GM19468 (cell line): ENCODE data around the gene SMARCD2.
"Not testable (repeated sequence)": the region's sequence is repeated elsewhere in the genome, so short reads cannot be mapped to it uniquely, and the experiment has no call there.

Source experiments
- ATAC-seq: cut with Tn5 transposase; IDR thresholded peaks from one replicate; pipeline ENCODE4 v1.9.1; 2021; ENCODE audit warnings: mild to moderate bottlenecking, moderate library complexity, moderate number of reproducible peaks; ENCODE audit not compliant: unreplicated experiment; ENCODE audit errors: extremely low read depth

The SMARCD2 gene

DNA sequence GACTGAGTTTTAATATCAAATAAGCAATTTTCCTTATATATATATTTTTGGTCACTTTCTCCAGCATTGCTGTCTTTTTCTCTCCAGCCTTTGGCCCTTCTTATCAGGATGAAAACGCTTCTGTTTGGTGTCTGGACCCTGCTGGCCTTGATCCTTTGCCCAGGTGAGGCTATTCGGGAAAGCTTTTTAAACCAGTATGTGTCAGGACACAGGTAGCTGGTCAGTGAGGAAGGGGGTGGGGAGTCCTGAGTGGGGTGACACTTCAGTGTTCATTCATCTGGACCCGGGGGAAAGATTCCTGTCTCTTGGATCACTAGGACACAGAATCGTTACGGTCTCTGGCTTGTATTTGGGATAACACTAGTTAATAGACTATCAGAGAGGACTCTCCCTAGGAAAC is 12.2 kb upstream of the SMARCD2 start:
- ATAC-seq, result no peak

DNA sequence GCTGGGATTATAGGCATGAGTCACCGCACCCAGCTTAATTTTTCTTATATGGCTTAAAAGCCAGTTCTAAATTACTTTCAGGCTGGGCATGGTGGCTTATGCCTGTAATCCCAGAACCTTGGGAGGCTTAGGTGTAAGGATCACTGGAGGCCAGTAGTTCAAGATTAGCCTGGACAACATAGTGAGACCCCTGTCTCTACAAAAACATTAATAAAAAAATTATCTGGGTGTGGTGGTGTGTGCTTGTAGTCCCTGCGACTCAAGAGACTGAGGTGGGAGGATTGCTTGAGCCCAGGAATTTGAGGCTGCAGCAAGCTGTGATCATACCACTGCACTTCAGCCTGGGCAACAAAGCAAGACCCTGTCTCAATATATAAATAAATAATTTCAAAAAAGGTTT is 10.8 kb upstream of the SMARCD2 start:
- ATAC-seq, result no peak

DNA sequence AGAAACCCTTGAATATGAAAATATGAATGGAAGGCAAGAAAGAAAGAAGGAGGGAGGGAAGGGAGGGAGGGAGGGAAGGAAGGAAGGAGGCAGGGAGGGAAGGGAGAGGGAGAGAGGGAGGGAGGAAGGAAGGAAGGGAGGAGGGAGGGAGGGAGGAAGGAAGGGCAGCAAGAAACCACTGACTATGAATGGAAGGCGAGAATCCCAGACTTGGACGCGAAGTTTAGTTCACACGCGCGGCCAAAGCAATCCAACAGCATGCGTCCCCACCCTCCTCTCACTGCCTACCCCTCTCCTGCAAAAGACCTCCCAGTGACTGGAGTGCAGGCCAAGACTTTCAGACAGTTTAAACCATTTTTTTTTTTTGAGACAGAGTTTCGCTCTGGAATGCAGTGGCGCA is 7.9 kb upstream of the SMARCD2 start:
- no peak for ATAC-seq

DNA sequence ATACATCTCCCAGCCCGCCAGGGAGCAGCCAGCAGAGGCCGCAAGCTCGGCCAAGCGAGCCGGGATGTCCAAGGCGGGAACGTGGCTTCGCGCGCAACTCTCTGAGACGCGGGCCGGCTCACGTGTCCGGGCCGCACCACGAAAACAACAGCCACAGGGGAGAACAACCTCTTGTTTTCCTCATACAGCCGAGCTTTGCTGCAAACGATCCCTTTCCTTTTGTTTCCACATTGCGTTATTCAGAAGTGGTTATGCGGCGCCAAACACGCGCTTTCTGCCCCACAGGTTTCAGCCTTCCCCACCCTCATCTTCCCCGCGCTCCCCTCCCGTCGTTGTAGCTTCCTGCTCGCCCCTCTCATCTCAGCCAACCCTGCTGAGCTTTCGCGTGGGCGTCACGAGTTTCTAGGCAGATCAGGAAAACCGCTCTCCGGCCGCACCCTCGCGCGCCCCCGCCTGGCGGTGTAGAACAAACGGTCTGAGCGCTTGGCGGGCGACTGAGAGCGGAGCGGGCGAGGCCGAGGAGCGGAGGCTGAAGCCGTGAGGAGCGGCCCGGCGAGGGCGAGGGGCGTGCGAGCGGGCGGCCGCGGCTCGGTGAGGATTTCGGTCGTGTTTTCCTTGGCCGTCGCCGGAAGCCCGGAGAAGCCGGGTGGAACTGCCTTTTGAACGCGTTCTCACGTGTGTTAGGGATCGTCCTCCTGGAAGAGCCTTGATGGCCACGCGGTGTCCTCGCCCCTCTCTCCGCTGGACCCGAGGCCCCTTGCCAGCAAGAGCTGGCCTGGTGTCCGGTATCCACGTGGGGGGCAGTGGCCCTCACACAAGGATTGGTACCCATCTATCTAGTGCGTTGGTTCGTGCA is 6.6 kb upstream of the SMARCD2 start:
- ATAC-seq, result no peak

DNA sequence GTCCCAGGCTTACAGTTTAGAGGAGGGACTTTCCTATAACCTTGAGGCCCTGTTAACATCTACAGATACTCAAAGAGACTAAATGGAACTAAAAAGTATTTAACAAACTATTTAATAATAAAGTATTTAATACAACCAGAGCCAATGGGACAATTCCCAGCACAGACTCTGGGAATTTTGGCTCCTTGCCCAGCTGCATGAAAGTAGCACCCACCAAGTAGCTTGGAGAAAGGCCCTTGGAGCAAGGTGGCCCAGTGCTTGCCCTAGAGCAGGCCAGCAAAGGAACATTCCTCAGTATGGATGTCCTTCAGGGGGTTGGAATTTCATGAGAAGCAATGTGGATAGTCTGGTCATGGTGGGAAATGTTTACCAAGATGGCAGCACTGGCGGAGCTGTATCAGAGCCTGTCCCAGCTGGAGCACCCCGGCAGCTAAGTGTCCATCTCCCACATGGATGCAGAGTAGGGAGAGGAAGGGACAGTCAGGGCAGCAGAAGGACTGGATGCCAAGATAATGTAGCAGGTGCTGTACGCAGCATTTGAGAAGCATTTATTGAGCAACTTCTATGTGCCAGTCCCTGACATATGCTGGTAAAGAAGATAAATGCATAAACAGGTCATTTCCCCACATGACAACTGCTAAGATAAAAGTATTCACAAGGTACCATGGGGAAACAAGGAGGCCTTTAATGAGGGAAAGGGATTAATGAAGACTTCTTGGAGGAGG is 5.2 kb upstream of the SMARCD2 start:
- no peak for ATAC-seq

DNA sequence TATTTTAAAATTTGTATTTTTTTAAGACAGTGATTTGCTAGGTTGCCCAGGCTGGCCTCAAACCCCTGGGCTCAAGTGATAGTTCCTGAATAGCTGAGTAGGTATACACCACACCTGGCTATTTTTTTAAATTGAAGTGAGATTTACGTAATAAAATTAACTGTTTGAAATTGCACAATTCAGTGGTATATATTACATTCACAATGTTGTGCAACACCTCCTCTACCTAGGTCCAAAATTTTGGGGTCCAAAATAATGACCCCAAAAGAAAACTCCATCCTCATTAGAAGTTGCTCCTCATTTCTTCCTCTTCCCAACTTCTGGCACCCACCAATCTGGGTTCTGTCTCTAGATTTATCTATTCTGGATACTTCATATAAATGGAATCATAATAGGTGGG is 3.0 kb upstream of the SMARCD2 start:
- ATAC-seq, result no peak

DNA sequence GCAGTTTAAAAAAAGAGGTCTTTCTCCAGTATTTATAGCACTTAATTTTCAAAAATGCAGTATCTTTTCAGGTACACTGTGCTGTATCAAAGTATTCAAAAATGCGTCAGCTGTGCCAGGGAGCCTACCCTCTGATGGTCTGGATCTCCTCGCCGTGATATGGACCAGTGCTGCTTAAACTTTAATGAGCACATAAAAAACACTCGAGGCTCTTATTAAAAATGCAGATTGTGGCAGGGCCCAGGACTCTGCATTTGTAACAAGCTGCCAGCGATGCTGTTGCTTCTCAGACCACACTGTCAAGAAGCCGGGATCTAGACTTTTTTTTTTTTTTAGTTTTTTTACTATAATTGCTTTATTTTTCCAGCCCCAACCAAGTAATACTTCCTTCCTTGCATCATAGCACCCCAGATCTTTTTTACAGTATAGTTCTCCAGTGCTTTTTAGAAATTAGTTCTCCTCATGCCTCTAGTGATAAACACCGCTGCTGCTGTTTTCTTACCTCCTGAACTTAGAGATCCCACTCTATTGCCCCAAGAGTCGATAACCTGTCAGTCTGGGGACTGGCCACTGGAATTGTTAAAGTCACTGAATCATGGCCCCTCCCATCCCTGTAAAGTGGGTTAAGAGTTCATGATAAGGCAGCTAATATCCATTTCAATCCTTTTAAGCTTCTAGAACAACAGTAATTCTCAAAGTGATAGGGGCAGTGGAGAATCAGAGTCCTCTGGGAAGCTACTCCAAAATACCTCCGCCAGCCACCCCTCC is 1.6 kb upstream of the SMARCD2 start:
- ATAC-seq, result no peak

DNA sequence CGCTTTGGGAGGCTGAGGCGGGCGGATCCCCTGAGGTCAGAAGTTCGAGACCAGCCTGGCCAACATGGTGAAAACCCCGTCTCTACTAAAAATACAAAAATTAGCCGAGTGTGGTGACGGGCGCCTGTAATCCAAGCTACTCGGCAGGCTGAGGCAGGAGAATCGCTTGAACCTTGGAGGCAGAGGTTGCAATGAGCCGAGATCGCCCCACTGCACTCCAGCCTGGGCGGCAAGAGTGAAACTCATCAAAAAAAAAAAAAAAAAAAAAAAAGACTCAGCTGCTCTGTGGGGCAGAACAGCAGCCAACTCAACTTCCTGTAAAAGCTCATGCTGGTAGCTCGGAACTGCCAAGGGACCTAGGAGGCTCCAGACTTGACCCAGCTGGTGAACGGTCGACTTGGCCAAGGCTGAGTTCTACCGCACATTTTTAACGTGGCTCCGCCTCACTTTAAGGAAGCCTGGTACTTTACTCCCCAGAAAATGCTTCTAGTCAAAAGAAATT is 953 bp upstream of the SMARCD2 start:
- not testable (repeated sequence) for ATAC-seq

DNA sequence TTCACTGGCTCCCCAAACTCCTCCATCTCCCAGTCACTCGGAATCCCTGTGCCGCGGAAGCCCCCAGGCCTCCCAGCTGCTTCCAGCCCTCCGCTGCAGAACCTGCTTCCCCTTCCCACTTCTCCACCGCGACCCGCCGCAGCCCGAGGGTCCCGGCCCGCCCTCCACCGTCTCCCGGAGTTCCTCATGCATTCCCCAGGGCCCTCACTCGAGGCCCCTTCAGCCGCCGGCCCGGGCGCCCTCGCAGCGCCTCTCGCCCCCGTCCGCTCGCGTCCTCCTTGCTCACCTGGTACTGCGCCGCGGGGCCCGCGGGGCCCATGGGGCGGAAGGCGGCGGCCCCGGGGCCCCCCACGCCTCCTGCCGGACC is 329 bp downstream of the SMARCD2 start:
- peak; percentile 4 for ATAC-seq

DNA sequence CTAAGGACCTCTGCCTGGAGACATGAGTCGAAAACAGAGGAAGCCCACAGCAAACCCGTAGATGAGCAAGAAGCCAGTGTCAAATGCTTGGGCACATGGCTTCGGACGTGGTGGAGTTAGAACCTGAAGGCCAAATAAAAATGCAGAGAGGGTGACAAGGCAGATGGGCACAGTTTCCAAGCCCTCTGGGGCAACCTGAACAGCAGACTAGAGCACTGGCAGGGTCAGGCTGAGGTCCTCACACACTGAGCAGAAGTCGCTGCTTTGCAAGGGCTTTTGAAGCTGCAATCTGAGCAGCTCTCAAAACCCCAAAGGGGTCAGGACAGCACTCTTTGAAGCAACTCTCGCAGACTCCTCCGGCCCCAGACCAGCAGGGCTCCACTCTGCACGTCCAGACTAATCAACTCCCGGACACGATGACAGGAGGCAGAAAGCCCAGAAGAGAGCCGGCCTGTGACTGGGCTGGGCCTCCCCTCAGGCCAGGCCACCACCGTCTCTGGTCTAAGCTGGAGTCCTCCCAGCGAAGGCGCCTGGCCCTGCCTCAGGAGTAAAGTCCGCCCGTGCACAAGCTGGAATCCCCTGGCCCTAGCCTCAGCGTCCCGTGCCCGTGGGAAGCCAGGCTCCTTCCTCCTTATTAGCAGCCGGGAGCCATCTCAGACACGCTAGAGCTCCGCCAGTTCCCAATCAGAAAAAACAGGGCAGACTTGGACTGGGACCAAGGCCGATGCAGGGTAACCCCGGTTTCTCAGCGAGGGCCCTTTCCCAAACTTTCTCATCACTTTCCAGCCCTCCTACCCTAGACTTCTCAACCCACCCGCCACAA is 924 bp downstream of the SMARCD2 start:
- no peak for ATAC-seq

DNA sequence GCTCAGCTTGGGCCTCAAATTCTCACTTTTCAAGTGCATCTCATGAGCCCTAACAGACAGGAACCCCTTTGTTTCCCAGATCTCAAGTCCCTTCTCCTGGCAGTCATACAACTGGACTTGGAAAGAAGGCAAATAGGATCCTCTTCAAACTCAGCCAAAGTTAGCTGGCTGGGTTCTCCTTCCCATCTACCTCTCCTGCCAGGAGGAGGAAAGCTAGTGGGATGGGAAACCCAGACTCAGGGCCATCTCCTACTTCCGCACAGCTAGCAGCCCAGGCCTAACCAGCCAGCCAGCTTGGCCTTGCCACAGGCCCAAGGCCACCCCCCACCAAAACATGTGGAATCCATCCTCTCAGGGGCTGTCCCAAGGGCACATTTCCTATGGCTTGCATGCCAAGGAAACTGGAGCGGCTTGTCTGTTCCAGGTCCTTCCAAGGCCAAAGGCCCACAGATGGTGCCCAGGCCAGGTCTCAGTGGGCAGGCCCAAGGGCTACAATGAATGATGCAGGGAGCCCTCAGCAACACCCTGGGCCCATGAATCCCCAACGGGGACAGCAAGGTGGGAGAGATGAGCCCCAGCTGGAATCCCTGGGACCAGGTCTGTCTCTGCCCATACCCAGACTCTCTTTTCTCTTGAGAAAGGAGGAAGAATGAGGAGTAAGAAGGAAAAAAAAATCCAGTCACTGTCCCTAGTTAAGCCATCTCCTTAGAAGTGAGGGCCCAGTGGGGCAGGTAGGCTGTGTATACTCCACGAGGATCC is 1.7 kb downstream of the SMARCD2 start:
- ATAC-seq, result no peak

DNA sequence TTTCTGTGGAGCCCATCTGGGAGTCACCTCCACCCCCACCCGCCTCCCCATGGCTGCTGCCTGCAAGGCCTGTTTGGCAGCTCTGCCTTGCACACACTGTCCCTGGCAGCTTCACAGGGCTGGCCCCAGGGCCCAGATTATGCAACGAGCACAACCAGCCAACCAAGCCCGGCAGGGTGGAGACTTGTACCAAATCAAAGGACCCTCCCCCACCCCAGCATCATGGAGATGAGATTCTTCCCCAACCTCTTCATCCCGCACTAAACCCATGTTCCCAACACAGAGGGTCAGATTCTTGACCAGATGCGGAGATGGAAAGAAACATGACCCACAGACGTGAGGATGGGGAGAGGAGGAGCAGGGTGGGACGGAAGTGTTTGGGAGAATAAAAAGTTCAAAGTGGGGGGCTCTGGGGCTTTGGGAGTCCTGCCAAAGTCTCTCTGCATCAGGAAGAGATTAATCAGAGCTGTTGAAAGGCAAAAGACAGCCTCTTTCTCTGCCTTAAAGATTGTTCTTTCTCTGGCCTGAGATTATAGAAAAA is 3.8 kb downstream of the SMARCD2 start:
- ATAC-seq, result no peak

DNA sequence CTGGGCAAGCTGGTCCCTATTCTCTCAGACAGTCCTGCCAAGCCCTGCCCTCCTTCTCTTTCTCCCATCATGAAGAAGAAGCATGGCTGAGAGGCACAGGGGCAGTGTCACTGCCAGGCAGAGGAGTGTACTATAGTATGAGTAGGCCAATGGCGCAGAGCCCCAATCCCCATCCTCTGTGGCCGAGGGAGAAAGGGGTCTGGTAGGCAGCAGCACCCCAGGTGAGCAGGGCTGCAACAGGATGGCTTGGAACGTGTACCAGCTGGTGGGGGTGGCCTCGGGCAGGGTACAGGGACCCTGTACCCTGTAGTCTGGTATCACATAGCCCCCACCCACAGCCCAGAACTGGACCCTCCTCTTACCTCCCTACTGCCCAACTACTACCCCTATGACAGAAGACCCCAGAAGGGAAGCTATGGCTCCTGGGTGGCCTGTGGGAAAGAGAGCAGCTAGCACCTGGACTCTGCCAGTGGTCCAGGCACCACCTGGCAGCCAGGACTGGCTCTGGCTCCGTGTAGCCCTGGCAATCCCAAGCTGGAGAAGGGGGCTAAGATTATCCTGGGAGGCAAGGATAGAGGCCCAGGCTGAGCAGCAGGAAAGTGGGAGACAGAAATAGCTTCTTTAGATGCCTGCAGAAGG is 4.4 kb downstream of the SMARCD2 start:
- no peak for ATAC-seq

DNA sequence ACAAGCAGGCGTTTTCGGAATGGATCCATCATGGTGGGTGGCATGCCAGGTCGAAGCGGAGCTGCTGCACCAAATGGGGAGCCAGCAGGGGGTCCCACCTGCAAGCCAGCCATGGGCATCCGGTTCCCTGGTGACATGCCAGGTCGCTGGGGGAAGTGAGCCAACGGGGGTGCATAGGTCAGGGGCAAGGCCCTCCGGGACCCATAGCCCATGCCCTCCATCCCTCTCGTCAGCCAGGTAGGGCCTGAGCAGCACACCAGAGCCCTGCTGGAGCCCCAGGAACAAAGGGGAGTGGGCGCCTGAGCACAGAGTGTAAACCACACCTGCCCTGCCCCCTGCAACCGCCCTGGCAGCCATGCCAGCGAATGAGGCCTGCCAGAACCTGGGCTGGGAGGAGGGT is 5.0 kb downstream of the SMARCD2 start:
- no peak for ATAC-seq

DNA sequence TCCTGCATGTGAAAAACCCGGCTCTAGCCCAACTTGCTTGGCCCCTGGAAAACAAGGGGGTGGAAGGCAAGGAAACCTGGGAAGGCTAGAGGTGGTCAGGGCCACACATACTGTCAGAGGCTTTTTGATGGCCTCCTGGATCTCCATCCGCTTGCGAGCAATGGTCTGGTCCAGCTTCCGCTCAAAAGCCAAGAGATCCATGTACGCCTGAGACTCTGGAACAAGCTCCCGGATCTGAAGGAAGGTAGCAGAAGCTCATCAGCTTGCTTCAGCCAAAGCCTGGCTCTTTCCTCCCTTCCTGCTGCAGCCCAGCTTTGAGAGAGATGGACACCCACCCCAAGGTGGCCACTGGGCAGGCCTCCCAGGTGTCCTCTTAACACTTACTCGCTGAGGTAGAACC is 5.7 kb downstream of the SMARCD2 start:
- no peak for ATAC-seq

DNA sequence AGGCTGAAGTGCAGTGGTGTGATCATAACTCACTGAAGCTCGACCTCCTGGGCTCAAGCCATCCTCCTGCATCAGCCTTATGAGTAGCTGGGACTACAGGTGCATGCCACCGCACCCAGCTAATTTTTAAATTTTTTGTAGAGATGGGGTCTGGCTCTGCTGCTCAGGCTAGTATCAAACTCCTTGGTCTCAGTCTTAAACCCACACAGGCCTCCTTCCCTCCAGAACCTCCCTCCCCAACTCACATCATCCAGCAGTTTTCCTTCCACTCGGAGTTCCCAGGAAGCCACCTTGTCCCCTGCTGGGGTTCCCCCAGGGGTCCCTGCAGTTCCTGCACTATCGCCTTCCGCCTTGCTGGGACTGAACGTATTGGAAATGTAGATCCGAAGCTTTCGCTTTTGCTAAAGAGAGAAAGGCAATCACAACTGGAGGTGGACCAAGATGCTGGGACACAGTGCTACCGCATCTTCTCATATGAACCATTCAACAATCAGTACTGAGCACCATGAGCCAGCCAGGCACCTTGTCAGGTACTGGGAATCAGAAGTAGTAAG is 7.2 kb downstream of the SMARCD2 start:
- ATAC-seq, result no peak

DNA sequence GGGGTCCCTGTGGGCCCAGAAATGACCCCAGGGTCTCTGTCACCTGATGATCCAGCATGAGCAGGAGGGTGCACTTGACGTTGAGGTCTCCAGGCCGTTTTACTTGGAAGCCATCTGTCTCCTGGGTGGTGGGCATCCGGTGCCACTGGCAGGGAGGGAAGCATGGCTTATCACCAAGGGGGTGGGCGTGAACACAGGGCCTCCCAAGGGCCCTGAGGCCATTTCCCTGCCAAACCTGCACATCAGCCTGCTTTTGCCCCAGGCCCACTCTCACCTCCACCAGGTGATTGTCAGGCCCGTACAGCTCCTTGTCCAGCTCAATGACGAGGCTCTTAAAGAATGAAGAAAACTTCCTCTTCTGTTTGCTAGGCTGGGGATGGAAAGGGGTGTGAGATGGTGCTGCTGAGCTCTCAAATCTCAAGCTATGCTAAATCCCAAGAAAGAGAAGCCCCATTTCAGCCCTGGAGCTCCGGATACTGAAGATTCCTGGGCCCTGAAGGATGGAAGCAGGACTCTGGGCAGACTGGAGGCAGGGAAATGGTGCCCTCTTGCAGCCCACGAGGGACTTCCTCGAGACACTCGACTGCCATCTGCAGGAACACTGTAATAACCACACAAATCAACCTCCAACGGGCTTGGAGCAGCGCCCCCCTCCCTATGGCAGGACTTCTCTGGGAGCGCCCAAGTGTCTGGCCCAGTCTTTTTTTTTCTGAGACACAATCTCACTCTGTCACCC is 7.9 kb downstream of the SMARCD2 start:
- ATAC-seq, result no peak
